Ovary (tissue), 3 donors: ENCODE data around the gene MOGAT1.

ENCODE experiments used
- EP300 ChIP-seq: sonication (generic); formaldehyde crosslinking; IDR thresholded peaks from one replicate; pipeline ENCODE4 v1.6.1; 2017; ENCODE audit warnings: antibody characterized with exemption
- TF ChIP-seq, protein P1 (sequence below), 3 donors: fragments of 450-650 bp in 2 of 3; fragments of 200-600 bp in 1 of 3; IDR thresholded peaks; one replicate each; pipeline versions ENCODE4 v1.5.1 to v1.8.0; 2016 to 2022; ENCODE audit warnings: antibody characterized with exemption in 3 of 3, mild to moderate bottlenecking in 1 of 3
- donor health status: DM: no; HTN: no; CAD: no.

DNA sequence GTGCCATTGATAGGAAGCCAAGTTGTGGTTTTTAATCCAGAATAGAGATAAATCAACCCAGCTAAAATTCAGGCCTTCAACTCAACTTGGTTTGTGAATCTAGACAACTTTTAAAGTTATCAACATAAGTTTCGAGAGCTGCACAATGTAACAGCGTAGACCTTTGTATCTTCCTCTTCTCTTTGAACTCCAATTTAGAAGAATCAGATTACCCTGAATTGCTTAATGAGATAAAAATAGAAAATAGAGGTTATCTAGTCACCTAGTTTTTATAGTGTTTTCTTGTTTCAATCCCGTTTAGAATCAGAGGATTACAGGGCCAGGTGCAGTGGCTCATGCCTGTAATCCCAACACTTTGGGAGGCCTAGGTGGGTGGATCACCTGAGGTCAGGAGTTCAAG lies 12.3 kb downstream of the MOGAT1 start:
- TF ChIP-seq, protein P1, sequence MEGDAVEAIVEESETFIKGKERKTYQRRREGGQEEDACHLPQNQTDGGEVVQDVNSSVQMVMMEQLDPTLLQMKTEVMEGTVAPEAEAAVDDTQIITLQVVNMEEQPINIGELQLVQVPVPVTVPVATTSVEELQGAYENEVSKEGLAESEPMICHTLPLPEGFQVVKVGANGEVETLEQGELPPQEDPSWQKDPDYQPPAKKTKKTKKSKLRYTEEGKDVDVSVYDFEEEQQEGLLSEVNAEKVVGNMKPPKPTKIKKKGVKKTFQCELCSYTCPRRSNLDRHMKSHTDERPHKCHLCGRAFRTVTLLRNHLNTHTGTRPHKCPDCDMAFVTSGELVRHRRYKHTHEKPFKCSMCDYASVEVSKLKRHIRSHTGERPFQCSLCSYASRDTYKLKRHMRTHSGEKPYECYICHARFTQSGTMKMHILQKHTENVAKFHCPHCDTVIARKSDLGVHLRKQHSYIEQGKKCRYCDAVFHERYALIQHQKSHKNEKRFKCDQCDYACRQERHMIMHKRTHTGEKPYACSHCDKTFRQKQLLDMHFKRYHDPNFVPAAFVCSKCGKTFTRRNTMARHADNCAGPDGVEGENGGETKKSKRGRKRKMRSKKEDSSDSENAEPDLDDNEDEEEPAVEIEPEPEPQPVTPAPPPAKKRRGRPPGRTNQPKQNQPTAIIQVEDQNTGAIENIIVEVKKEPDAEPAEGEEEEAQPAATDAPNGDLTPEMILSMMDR (IDR thresholded peaks at IDR 0.05): no peak
- no peak for TF ChIP-seq EP300
